ENCODE results near the gene NEB. TPM values are rescaled to one million over a fixed set of nuclear protein-coding genes. Genes with fewer than 3 reads are reported as not detected.
"Not testable (repeated sequence)": the region's sequence is repeated elsewhere in the genome, so short reads cannot be mapped to it uniquely, and the experiment has no call there.

NEB gene
- total RNA-seq, 1 experiment from 2014 or later: 74.9 TPM

DNA sequence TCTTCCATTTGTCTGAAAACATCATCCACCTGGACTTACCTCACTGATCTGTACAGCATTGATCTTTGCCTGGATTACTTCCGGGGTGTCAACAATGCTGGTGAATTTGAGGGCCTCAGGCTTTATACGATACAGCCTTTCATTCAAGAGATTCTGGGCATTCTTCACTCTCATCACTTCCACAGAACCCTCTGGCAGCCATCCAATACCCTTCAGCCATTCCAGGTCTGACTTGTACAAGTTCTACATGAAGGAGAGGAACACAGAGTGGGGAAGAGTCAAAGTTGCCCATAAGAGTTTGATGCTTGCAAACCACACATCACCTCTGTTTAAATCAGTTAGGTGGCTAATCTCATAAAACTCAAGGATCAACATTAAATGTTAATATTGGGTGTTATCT lies 130.7 kb downstream of the NEB start:
- H3K27me3 ChIP-seq; H3K36me3 ChIP-seq; H3K27ac ChIP-seq; H3K4me3 ChIP-seq; H3K9me3 ChIP-seq (replicated peaks); H3K4me1 ChIP-seq; DNase-seq: not testable (repeated sequence)

DNA sequence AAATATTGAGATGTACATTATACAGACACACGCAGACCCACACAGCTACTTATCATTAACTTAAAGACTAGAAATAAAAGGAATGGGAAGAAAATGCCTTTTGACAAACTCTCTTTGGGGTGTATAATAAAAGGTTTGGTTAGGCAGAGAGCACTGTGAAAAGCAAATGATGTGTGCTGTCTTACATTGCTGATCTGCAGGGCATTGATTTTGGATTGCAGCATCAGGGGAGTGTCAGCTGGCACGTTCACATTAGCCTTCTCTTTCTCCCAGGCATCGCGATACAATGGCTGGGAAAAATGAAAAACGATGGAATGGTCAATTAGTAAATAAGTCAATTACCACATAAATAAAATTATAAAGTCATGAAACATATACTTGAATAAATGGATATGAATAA lies 131.9 kb downstream of the NEB start:
- not testable (repeated sequence) for DNase-seq, H3K4me1 ChIP-seq

DNA sequence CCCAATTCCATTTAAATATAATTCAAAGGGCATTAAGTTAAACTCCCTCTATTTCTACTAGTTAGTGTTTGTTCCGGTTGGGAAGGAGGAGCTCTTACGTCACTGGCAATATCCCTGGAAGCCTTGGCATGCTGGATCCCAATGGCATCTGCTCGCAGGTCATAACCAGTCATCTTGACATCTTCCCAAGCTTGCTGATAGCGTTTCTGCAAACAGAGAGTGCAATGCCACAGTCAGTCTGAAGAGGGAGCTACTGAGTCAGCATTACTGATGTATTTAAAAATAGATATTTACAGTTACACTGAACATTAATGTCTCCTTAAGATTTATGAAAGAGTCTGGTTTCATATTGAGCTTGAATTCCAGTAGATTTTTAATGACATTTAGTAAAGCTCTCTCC lies 132.5 kb downstream of the NEB start:
- H3K27me3 ChIP-seq; H3K36me3 ChIP-seq; H3K27ac ChIP-seq; H3K4me3 ChIP-seq; H3K9me3 ChIP-seq (replicated peaks); H3K4me1 ChIP-seq; DNase-seq: not testable (repeated sequence)

More for the DNA sequence above, 131.9 kb downstream of the NEB start:
- not testable (repeated sequence) for H3K36me3 ChIP-seq; H3K9me3 ChIP-seq (replicated peaks); H3K4me3 ChIP-seq; H3K27ac ChIP-seq; H3K27me3 ChIP-seq

DNA sequence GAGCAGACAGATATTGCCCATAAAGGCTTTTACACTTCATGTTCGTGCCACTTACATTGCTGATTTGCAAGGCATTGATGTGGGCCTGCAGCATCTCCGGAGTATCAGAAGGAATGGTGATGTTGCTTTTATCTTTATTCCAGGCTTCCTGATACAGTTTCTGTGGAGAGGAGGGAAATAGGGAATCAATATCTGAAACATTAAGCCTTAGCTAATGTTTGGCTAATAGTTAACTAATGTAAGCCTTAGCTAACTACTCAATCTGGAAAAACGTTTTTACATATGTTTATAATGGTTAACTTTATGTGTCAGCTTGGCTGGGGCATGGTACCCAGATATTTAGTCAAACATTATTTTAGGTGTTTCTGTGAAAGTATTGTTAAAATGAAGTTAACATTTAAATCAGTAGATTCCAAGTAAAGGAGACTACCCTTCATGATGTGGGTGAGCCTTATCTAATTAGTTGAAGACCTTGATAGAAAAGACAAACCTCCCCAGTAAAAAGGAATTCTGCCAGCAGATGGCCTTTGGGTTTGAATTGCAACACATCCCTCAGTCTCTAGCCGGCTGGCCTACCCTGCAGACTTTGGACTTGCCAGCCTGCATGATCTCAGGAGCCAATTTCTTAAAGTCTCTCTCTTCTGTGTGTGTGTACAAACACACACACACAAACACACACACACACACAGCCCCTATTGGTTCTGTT lies 137.2 kb downstream of the NEB start:
- H3K36me3 ChIP-seq; H3K27ac ChIP-seq; H3K9me3 ChIP-seq (replicated peaks); H3K4me1 ChIP-seq; DNase-seq; H3K27me3 ChIP-seq; H3K4me3 ChIP-seq: not testable (repeated sequence)

DNA sequence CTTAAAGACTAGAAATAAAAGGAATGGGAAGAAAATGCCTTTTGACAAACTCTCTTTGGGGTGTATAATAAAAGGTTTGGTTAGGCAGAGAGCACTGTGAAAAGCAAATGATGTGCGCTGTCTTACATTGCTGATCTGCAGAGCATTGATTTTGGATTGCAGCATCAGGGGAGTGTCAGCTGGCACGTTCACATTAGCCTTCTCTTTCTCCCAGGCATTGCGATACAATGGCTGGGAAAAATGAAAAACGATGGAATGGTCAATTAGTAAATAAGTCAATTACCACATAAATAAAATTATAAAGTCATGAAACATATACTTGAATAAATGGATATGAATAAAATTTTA lies 142.4 kb downstream of the NEB start:
- H3K4me3 ChIP-seq, H3K27me3 ChIP-seq, H3K27ac ChIP-seq: not testable (repeated sequence)

DNA sequence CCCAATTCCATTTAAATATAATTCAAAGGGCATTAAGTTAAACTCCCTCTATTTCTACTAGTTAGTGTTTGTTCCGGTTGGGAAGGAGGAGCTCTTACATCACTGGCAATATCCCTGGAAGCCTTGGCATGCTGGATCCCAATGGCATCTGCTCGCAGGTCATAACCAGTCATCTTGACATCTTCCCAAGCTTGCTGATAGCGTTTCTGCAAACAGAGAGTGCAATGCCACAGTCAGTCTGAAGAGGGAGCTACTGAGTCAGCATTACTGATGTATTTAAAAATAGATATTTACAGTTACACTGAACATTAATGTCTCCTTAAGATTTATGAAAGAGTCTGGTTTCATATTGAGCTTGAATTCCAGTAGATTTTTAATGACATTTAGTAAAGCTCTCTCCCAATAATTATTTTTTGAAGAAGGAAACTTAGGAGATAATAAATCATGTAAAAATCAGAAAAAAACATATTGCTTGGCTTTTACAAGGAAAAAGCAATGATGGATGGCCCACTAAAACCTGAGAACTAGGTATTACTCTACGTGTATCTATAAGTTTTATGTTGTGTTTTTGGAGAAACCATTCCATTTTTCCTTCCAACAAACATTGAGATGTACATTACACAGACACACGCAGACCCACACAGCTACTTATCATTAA lies 142.9 kb downstream of the NEB start:
- H3K4me1 ChIP-seq; H3K36me3 ChIP-seq; DNase-seq; H3K9me3 ChIP-seq (replicated peaks); H3K4me3 ChIP-seq; H3K27me3 ChIP-seq; H3K27ac ChIP-seq: not testable (repeated sequence)

More for the DNA sequence above, 142.4 kb downstream of the NEB start:
- H3K4me1 ChIP-seq; H3K36me3 ChIP-seq; H3K9me3 ChIP-seq (replicated peaks); DNase-seq: not testable (repeated sequence)

DNA sequence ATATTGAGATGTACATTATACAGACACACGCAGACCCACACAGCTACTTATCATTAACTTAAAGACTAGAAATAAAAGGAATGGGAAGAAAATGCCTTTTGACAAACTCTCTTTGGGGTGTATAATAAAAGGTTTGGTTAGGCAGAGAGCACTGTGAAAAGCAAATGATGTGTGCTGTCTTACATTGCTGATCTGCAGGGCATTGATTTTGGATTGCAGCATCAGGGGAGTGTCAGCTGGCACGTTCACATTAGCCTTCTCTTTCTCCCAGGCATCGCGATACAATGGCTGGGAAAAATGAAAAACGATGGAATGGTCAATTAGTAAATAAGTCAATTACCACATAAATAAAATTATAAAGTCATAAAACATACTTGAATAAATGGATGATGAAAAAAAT lies 153.0 kb downstream of the NEB start:
- not testable (repeated sequence) for H3K27me3 ChIP-seq; H3K4me3 ChIP-seq; H3K9me3 ChIP-seq (replicated peaks); DNase-seq; H3K36me3 ChIP-seq; H3K4me1 ChIP-seq; H3K27ac ChIP-seq

DNA sequence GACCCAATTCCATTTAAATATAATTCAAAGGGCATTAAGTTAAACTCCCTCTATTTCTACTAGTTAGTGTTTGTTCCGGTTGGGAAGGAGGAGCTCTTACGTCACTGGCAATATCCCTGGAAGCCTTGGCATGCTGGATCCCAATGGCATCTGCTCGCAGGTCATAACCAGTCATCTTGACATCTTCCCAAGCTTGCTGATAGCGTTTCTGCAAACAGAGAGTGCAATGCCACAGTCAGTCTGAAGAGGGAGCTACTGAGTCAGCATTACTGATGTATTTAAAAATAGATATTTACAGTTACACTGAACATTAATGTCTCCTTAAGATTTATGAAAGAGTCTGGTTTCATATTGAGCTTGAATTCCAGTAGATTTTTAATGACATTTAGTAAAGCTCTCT lies 153.6 kb downstream of the NEB start:
- H3K27me3 ChIP-seq; H3K4me3 ChIP-seq; H3K9me3 ChIP-seq (replicated peaks); H3K27ac ChIP-seq; DNase-seq; H3K4me1 ChIP-seq: not testable (repeated sequence)
- peaks cover 11% of the 10 kb centered on the region; the same call in 1 of the 2 replicates for H3K36me3 ChIP-seq

DNA sequence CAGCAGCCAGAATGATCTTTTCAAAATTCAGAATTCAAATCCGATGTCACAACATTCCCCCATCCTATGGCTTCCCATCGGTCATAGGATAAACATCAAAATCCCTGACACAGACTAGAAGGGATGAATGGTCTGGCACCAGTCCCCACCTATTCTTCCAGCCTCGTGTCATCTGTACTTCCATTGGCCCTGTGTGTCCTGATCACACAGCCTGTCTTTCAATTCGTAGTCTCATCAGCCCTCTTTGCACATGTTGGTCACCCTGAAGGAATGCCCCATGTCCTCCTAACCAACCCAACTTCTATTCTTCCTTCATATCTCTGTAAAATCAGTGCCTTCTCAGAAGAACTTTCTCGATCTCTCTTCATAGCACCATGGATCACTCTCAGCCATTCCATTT lies 157.2 kb downstream of the NEB start:
- no peak overlapping the region for H3K4me3 ChIP-seq
- no peaks in the 10 kb centered on the region for H3K27me3 ChIP-seq
- H3K9me3 ChIP-seq (replicated peaks): no peaks in the 10 kb centered on the region
- no peaks in the 10 kb centered on the region for H3K4me1 ChIP-seq
- no peak for DNase-seq
- no peak overlapping the region for H3K27ac ChIP-seq
- H3K36me3 ChIP-seq: peaks cover 35% of the 10 kb centered on the region

DNA sequence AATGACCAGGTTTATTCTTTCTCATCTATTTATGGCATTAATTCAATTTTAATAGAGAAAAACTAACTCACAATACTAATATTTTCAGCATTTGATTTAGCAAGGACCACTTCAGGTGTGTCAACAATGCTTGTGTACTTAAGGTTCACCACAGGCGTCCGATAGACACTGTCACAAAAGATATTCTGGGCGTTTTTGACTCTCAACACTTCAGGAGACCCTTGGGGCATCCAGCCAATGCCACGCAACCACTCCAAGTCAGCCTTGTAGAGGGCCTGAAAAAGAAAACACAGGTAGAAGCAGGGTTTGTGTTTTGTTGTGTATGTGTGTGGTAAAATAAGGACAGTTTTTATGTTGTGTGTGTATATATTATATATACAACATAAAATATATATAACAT lies 158.2 kb downstream of the NEB start:
- H3K9me3 ChIP-seq (replicated peaks): no peaks in the 10 kb centered on the region
- no peak for DNase-seq
- H3K36me3 ChIP-seq: peaks cover 42% of the 10 kb centered on the region
- no peak overlapping the region for H3K4me3 ChIP-seq
- no peaks in the 10 kb centered on the region for H3K4me1 ChIP-seq
- no peak overlapping the region for H3K27ac ChIP-seq
- no peaks in the 10 kb centered on the region for H3K27me3 ChIP-seq

DNA sequence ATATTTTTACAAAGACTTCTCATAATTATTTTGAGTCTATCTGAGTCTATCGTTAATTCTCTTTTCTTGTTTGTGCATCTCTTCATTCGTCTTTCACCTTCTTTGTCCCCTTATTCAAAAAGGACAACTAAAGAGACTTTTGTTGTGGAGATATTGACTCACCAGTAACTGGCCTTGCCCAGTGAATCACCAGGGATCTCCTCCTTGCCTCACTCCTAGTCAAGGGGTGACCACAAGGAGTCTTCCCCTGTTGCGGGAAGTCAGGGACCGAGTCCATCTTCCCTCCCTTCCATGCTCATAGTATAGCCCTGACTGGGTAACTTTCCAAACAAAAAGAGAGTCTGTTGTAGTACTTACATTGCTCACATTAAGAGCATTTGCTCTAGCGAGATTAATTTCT lies 158.9 kb downstream of the NEB start:
- H3K36me3 ChIP-seq: peaks cover 45% of the 10 kb centered on the region
- no peak overlapping the region for H3K4me3 ChIP-seq
- H3K27ac ChIP-seq: no peak overlapping the region
- no peaks in the 10 kb centered on the region for H3K9me3 ChIP-seq (replicated peaks)
- DNase-seq: no peak
- no peaks in the 10 kb centered on the region for H3K27me3 ChIP-seq
- no peaks in the 10 kb centered on the region for H3K4me1 ChIP-seq

DNA sequence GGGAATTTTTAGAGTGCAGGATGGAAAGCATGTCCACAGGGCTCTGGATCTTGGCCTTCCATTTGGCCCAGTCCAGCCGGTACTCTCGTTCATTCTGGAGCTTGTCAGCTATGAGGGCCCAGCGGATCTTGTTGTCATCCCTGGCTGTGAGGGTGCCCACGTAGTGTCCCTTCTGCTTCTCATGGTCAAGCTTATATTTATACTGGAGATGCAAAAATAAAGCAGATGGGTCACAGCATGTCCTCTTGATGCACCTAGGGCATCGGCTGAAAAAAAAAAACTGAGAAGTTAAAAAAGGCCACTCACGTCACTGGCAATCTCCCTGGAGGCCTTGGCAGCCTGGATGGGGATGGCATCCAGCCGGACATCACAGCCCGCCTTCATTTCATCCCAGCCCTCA lies 164.1 kb downstream of the NEB start:
- H3K27ac ChIP-seq: no peak overlapping the region
- no peaks in the 10 kb centered on the region for H3K27me3 ChIP-seq
- no peaks in the 10 kb centered on the region for H3K9me3 ChIP-seq (replicated peaks)
- peaks cover 69% of the 10 kb centered on the region for H3K36me3 ChIP-seq
- no peak overlapping the region for H3K4me3 ChIP-seq
- no peak for DNase-seq
- no peaks in the 10 kb centered on the region for H3K4me1 ChIP-seq

DNA sequence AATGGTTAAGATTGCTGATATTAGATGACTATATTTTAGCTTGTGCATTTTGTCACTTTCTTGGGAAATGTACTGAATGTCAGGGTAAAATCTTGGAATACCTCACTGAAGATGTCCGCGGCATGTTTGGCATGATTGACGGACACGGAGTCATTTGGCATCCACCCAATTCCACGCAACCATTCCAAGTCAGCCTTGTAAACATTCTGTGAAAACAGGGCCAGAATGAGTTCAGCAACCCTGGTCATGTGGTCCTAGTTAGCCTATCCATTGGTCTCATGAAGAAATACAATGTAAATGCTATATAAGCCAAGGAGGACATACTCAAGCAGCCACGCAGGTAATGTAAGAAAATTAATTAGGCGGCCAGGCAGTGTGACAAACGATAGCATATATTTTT lies 165.1 kb downstream of the NEB start:
- Histone ChIP-seq H3K9me3 (replicated peaks) (no peaks in the 10 kb centered on the region), H3K36me3 (peaks cover 66% of the 10 kb centered on the region), H3K27ac (no peak overlapping the region), H3K4me3 (no peak overlapping the region), H3K4me1 (no peaks in the 10 kb centered on the region), H3K27me3 (no peaks in the 10 kb centered on the region)
- no peak for DNase-seq

DNA sequence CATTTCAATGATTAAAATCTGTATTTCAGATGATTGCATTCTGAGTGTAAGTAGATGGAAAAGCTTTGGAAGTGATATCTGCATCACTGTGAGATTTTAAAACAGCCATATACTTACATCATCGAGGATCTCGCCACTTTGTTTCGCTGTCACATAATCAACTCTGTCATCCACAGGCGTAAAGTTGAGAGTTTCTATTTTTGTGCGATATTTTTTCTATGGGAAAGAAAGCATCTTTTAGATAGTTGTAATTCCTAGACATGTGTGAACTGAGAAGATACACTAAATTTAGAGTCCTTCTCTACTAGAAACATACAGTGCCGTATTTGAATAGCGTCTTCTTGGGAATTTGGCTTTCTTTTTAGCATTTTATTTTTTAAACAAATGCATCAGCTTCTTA lies 165.8 kb downstream of the NEB start:
- Histone ChIP-seq H3K27me3 (no peaks in the 10 kb centered on the region), H3K4me3 (no peak overlapping the region), H3K9me3 (replicated peaks) (no peaks in the 10 kb centered on the region), H3K27ac (no peak overlapping the region), H3K4me1 (no peaks in the 10 kb centered on the region), H3K36me3 (peaks cover 67% of the 10 kb centered on the region)
- no peak for DNase-seq

DNA sequence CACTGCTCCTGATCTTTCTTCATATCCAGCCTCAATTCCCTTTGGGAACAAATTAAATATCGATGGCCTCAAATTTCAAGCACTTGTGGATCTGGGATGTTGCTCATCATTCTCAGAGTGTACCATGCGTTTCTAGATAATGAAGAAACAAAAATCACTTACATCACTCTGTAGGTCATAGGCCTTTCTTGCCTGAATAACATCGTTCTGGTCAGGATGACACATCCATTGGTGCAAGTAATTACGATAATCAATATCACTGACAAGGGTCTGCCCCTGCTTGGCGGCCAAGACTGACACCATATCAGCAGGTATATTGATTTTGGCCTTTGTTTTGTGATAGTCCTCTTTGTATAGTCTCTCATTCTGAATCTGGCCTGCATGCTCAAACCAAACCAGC lies 167.3 kb downstream of the NEB start:
- H3K27me3 ChIP-seq: no peaks in the 10 kb centered on the region
- DNase-seq: no peak
- no peaks in the 10 kb centered on the region for H3K9me3 ChIP-seq (replicated peaks)
- H3K4me1 ChIP-seq: no peaks in the 10 kb centered on the region
- no peak overlapping the region for H3K27ac ChIP-seq
- H3K36me3 ChIP-seq: peaks cover 74% of the 10 kb centered on the region
- H3K4me3 ChIP-seq: no peak overlapping the region

DNA sequence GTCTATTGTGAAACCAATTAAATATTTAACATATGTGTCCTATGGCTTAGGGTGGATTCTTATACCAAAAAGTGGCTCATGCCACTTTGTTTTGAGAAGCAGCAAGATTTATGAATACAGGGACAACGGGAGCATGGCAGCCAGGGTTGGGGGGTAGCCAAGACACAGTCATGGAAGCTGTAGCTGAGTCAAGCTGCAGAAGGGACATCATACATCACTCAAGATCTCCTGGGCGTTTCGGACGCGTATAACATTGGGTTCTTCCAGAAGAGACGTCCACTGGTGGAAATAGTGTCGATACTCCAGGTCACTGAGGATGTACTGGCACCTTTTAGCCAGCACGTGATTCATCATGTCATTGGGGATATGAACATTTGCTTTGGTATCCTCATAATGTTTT lies 171.9 kb downstream of the NEB start:
- no peaks in the 10 kb centered on the region for H3K9me3 ChIP-seq (replicated peaks)
- peaks cover 67% of the 10 kb centered on the region for H3K36me3 ChIP-seq
- no peak for DNase-seq
- H3K4me1 ChIP-seq: no peaks in the 10 kb centered on the region
- no peaks in the 10 kb centered on the region for H3K27me3 ChIP-seq
- no peak overlapping the region for H3K27ac ChIP-seq
- H3K4me3 ChIP-seq: no peak overlapping the region
